ENCODE data around the gene FOXK1. TPM values are rescaled to one million over a fixed set of nuclear protein-coding genes. Genes with fewer than 3 reads are reported as not detected.

FOXK1 gene
- total RNA-seq, 2 experiments from 2014 or later: 30.0 to 33.9 TPM

- no peak for DNase-seq
- ChIA-PET POLR2A (no interaction called here), CTCF (no interaction called here)
- H3K36me3 Mint-ChIP-seq (ENCODE audit: low read depth): peaks cover 15% of the 10 kb centered on the region
- H3K9me3 Mint-ChIP-seq (ENCODE audit: low read depth): no peaks in the 10 kb centered on the region
- H3K27ac Mint-ChIP-seq: no peak overlapping the region
- intact Hi-C loops (cut with DNase I, micrococcal nuclease): no loop called here
- no peaks in the 10 kb centered on the region for H3K27me3 Mint-ChIP-seq
- peaks cover 20% of the 10 kb centered on the region for H3K4me1 Mint-ChIP-seq
- ATAC-seq: no peak
- no peak overlapping the region for H3K4me3 Mint-ChIP-seq
Observed at GRCh38 chr7:4781366-4782069, 99.4 kb downstream of the FOXK1 start.

GRCh38 chr7:4782333-4783291 is 100.5 kb downstream of the FOXK1 start:
- POLR2A ChIA-PET: no interaction called here
- intact Hi-C loops (cut with DNase I, micrococcal nuclease): no loop called here
- no peak for DNase-seq
- peaks cover 15% of the 10 kb centered on the region for H3K36me3 Mint-ChIP-seq (ENCODE audit: low read depth)
- H3K9me3 Mint-ChIP-seq (ENCODE audit: low read depth): no peaks in the 10 kb centered on the region
- ATAC-seq: no peak
- no peak overlapping the region for H3K4me3 Mint-ChIP-seq
- peaks cover 11% of the 10 kb centered on the region for H3K4me1 Mint-ChIP-seq
- CTCF ChIA-PET: no interaction called here
- no peak overlapping the region for H3K27ac Mint-ChIP-seq
- no peaks in the 10 kb centered on the region for H3K27me3 Mint-ChIP-seq

- no peak overlapping the region for H3K4me3 Mint-ChIP-seq
- ATAC-seq (no peak), DNase-seq (no peak)
- no peaks in the 10 kb centered on the region for H3K9me3 Mint-ChIP-seq (ENCODE audit: low read depth)
- H3K36me3 Mint-ChIP-seq (ENCODE audit: low read depth): peaks cover 15% of the 10 kb centered on the region
- H3K27ac Mint-ChIP-seq: no peak overlapping the region
- H3K27me3 Mint-ChIP-seq: no peaks in the 10 kb centered on the region
- ChIA-PET CTCF (no interaction called here), POLR2A (no interaction called here)
- H3K4me1 Mint-ChIP-seq: peaks cover 4% of the 10 kb centered on the region
- intact Hi-C loops (cut with DNase I, micrococcal nuclease): no loop called here
Observed at GRCh38 chr7:4783292-4783652, 101.2 kb downstream of the FOXK1 start.

GRCh38 chr7:4783762-4784351 is 101.8 kb downstream of the FOXK1 start:
- Mint-ChIP-seq H3K9me3 (ENCODE audit: low read depth) (no peaks in the 10 kb centered on the region), H3K36me3 (ENCODE audit: low read depth) (peaks cover 12% of the 10 kb centered on the region), H3K4me1 (peaks cover 1% of the 10 kb centered on the region), H3K4me3 (no peak overlapping the region), H3K27ac (no peak overlapping the region), H3K27me3 (no peaks in the 10 kb centered on the region)
- ChIA-PET POLR2A (no interaction called here), CTCF (no interaction called here)
- intact Hi-C loops (cut with DNase I, micrococcal nuclease): no loop called here
- DNase-seq (no peak), ATAC-seq (no peak)

DNA sequence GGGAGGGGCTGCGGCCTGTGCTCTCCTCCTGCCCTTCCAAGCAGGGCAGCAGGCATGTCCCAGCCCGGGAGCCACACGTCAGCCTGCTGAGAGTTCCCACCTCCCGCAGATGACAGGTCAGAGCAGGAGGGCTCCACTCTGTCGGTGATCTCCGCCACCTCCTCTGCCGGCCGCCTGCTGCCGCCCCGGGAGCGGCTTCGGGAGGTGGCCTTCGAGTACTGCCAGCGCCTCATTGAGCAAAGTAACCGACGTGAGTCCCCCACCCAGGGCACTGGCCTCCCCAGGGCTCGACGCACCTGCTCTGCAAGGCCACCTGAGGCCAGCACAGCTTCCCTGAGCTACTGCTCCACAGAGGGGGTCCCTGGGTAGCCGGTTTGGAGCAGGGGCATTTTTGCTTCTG is 102.7 kb downstream of the FOXK1 start:
- POLR2A ChIA-PET: interaction anchor here (0.7 kb wide), 1 partner anchor 10 kb away, joined by 3 read pairs; the partner anchor contains the start of gene AP5Z1
- DNase-seq (no peak), ATAC-seq (no peak)
- H3K4me3 Mint-ChIP-seq: no peak overlapping the region
- H3K36me3 Mint-ChIP-seq (ENCODE audit: low read depth): peaks cover 11% of the 10 kb centered on the region
- no peak overlapping the region for H3K27ac Mint-ChIP-seq
- H3K9me3 Mint-ChIP-seq (ENCODE audit: low read depth): no peaks in the 10 kb centered on the region
- no peaks in the 10 kb centered on the region for H3K27me3 Mint-ChIP-seq
- H3K4me1 Mint-ChIP-seq: no peaks in the 10 kb centered on the region
- CTCF ChIA-PET: no interaction called here
- intact Hi-C loops (cut with DNase I, micrococcal nuclease): no loop called here

GRCh38 chr7:4785371-4785770 is 103.3 kb downstream of the FOXK1 start:
- H3K4me1 Mint-ChIP-seq: no peaks in the 10 kb centered on the region
- ChIA-PET POLR2A (no interaction called here), CTCF (no interaction called here)
- H3K4me3 Mint-ChIP-seq: no peak overlapping the region
- no peaks in the 10 kb centered on the region for H3K27me3 Mint-ChIP-seq
- no peak for ATAC-seq
- no peak for DNase-seq
- H3K36me3 Mint-ChIP-seq (ENCODE audit: low read depth): peaks cover 13% of the 10 kb centered on the region
- H3K27ac Mint-ChIP-seq: no peak overlapping the region
- H3K9me3 Mint-ChIP-seq (ENCODE audit: low read depth): no peaks in the 10 kb centered on the region
- intact Hi-C loops (cut with DNase I, micrococcal nuclease): no loop called here

DNA sequence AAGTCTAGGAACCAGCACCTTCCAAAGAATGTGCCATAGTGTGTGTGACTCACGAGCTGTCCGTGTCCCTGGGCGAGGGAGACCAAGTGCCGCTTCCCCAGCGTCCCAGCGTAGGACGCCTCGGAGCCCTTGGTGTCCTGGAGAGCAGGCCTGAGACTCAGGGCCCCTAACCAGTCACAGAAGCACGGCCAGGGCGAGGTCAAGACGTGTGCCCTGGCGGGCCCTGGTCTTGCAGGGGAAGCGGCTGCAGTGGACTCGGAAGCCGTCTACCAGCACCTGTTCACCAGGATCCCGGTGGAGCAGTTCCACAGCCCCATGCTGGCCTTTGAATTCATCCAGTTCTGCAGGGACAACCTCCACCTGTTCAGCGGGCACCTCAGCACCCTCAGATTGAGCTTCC is 103.9 kb downstream of the FOXK1 start:
- POLR2A ChIA-PET: no interaction called here
- intact Hi-C loops (cut with DNase I, micrococcal nuclease): no loop called here
- CTCF ChIA-PET: no interaction called here
- Mint-ChIP-seq H3K27me3 (no peaks in the 10 kb centered on the region), H3K27ac (no peak overlapping the region), H3K9me3 (ENCODE audit: low read depth) (no peaks in the 10 kb centered on the region), H3K4me3 (no peak overlapping the region), H3K4me1 (no peaks in the 10 kb centered on the region), H3K36me3 (ENCODE audit: low read depth) (peaks cover 14% of the 10 kb centered on the region)
- DNase-seq (no peak), ATAC-seq (no peak)

DNA sequence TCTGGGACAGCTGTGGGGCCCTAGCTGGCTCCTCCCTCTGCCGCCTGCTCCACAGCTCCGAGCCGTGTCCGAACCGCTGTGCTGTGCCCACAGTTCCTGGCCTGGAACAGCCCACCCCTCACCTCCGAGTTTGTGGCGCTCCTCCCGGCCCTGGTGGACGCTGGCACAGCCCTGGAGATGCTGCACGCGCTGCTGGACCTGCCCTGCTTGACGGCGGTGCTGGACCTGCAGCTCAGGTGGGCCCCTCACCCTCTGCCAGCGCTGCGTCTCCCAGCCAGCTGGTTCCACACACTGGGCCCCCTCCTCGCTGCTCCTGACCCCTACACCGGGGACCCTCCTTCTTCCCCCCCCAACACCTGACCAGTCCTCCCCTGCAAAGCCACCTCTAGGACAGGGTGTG is 105.4 kb downstream of the FOXK1 start:
- H3K9me3 Mint-ChIP-seq (ENCODE audit: low read depth): no peaks in the 10 kb centered on the region

GRCh38 chr7:4787947-4788626 is 106.0 kb downstream of the FOXK1 start:
- H3K36me3 Mint-ChIP-seq (ENCODE audit: low read depth): peaks cover 14% of the 10 kb centered on the region
- DNase-seq (no peak), ATAC-seq (no peak)
- no peaks in the 10 kb centered on the region for H3K27me3 Mint-ChIP-seq
- ChIA-PET POLR2A (no interaction called here), CTCF (interaction anchor here (0.6 kb wide), 1 partner anchor 299 kb away, joined by 3 read pairs; no protein-coding TSS in a partner anchor)
- H3K4me1 Mint-ChIP-seq: peaks cover 2% of the 10 kb centered on the region
- H3K9me3 Mint-ChIP-seq (ENCODE audit: low read depth): no peaks in the 10 kb centered on the region
- H3K4me3 Mint-ChIP-seq: no peak overlapping the region
- intact Hi-C loops (cut with DNase I, micrococcal nuclease): no loop called here
- H3K27ac Mint-ChIP-seq: no peak overlapping the region

More for the DNA sequence above, 105.4 kb downstream of the FOXK1 start:
- ChIA-PET CTCF (interaction anchor here (0.6 kb wide), 1 partner anchor 300 kb away, joined by 3 read pairs; no protein-coding TSS in a partner anchor), POLR2A (no interaction called here)
- intact Hi-C loops (cut with DNase I, micrococcal nuclease): no loop called here
- no peak for DNase-seq
- Mint-ChIP-seq H3K27ac (no peak overlapping the region), H3K4me3 (no peak overlapping the region), H3K4me1 (peaks cover 2% of the 10 kb centered on the region), H3K27me3 (no peaks in the 10 kb centered on the region), H3K36me3 (ENCODE audit: low read depth) (peaks cover 14% of the 10 kb centered on the region)
- ATAC-seq: no peak

DNA sequence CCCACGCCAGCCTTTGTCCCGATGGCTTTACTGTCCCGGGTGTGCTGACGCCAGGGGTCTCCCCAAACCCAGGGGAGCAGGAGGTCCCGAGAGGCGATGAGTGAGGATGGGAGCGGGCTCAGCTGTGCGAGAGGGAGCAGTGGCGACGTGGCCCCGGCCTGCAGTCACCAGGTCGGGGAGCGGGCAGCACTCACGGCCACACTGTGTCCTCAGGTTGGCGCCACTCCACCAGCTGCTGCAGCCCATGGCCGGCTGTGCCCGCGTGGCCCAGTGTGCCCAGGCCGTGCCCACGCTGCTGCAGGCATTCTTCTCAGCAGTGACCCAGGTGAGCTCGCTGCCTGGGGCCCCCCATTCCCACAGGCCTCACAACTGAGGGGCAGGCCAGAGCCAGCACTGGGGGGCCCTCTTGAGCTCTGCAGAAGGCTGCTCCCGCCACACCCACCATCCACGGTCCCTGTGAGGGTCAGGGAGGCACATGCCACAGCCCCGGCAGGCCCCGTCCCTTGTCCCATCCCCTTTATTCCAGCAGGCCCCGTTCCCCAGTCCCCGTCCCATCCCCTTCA is 106.6 kb downstream of the FOXK1 start:
- ChIA-PET CTCF (interaction anchor here (0.6 to 1.2 kb wide), 2 partner anchors 9 to 12 kb away, joined by 3 to 4 read pairs; no protein-coding TSS in a partner anchor), POLR2A (no interaction called here)
- ATAC-seq (no peak), DNase-seq (no peak)
- Mint-ChIP-seq H3K27me3 (no peaks in the 10 kb centered on the region), H3K27ac (no peak overlapping the region), H3K4me1 (peaks cover 2% of the 10 kb centered on the region), H3K4me3 (no peak overlapping the region), H3K36me3 (ENCODE audit: low read depth) (peaks cover 14% of the 10 kb centered on the region), H3K9me3 (ENCODE audit: low read depth) (no peaks in the 10 kb centered on the region)
- intact Hi-C loops (cut with DNase I, micrococcal nuclease): no loop called here

Data from activated CD4-positive, alpha-beta T cell treated with anti-CD3 and anti-CD28 coated beads for 36 hours (primary cell).